Measurements from ENCODE around the gene CPO.

Gene CPO

GRCh38 chr2:207015901-207016300, 76.6 kb downstream of the CPO start:
- DNase-seq (ENCODE audit: low read depth in 2 of 2), result no peak

Measured in stimulated activated CD8-positive, alpha-beta memory T cell treated with anti-CD3 and anti-CD28 coated beads, Interleukin-2, amount 100 ng/mL, for 48 hours (primary cell).